Vagina (tissue), 2 donors: ENCODE results near the gene IFT57.

Experiments used
- POLR2A ChIP-seq, 2 donors: fragments of 450-650 bp; IDR thresholded peaks; one replicate each; pipeline ENCODE4 v1.6.1; 2017; ENCODE audit warnings: antibody characterized with exemption in 2 of 2, mild to moderate bottlenecking in 2 of 2, moderate library complexity in 2 of 2
- POLR2AphosphoS5 ChIP-seq, 2 donors: sonication (generic); formaldehyde crosslinking; IDR thresholded peaks; one replicate each; pipeline ENCODE4 v1.9.0; 2017; ENCODE audit warnings: antibody characterized with exemption in 2 of 2, mild to moderate bottlenecking in 2 of 2, low read depth in 1 of 2; ENCODE audit not compliant: insufficient read depth in 1 of 2
- TF ChIP-seq, protein P1 (sequence below), 3 experiments: fragments of 450-650 bp in 2 of 3; fragments of 200-600 bp in 1 of 3; sonication (generic) in 1 of 3; IDR thresholded peaks; one replicate each; pipeline ENCODE4 v1.5.1; 2017 to 2019; ENCODE audit warnings: antibody characterized with exemption in 3 of 3, mild to moderate bottlenecking in 2 of 3, moderate library complexity in 2 of 3

DNA sequence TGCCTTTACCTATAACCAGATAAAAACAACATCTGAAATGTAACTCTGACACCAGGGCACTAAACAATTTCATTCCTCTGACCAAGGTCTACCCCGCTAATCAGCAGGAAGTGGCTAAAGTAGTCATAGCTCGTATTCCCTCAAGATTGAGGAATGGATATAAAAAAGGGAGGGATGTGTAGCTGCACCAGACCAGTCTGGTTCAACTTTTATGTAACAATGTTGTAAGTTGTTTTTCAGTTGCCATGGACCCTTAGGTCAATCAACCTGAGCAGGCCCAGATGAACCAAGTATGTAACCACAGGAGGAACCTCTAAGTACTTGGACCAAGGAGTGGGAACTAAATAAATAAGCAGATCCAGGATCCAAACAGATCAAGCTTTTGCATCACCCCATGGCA lies 28.4 kb upstream of the IFT57 start:
- TF ChIP-seq, protein P1, sequence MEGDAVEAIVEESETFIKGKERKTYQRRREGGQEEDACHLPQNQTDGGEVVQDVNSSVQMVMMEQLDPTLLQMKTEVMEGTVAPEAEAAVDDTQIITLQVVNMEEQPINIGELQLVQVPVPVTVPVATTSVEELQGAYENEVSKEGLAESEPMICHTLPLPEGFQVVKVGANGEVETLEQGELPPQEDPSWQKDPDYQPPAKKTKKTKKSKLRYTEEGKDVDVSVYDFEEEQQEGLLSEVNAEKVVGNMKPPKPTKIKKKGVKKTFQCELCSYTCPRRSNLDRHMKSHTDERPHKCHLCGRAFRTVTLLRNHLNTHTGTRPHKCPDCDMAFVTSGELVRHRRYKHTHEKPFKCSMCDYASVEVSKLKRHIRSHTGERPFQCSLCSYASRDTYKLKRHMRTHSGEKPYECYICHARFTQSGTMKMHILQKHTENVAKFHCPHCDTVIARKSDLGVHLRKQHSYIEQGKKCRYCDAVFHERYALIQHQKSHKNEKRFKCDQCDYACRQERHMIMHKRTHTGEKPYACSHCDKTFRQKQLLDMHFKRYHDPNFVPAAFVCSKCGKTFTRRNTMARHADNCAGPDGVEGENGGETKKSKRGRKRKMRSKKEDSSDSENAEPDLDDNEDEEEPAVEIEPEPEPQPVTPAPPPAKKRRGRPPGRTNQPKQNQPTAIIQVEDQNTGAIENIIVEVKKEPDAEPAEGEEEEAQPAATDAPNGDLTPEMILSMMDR (IDR thresholded peaks at IDR 0.05): no peak
- TF ChIP-seq POLR2AphosphoS5 (IDR thresholded peaks at IDR 0.05; ENCODE audit: insufficient read depth in 1 of 2, low read depth in 1 of 2) (no peak), POLR2A (IDR thresholded peaks at IDR 0.05) (no peak)
